Liver (tissue), 9 donors: ENCODE results near the gene SKIL. TPM values are rescaled to one million over a fixed set of nuclear protein-coding genes. Genes with fewer than 3 reads are reported as not detected.
"Not testable (repeated sequence)": the region's sequence is repeated elsewhere in the genome, so short reads cannot be mapped to it uniquely, and the experiment has no call there.

Experiments
- DNase-seq: peaks from one replicate; pipeline ENCODE4 v3.0.0-alpha.2; 2017; ENCODE audit warnings: low spot score
- H3K27ac ChIP-seq, 2 donors: one replicate each; pipeline ENCODE4 v1.7.0; 2013; ENCODE audit warnings: inconsistent platforms in 2 of 2, low read length in 2 of 2, control low read depth in 1 of 2, low read depth in 1 of 2, mild to moderate bottlenecking in 1 of 2
- H3K27me3 ChIP-seq, 4 donors: one replicate each; pipeline versions ENCODE4 v1.6.1 to v1.7.0; 2013; ENCODE audit warnings: low read length in 3 of 4, inconsistent platforms in 1 of 4, mild to moderate bottlenecking in 1 of 4, moderate library complexity in 1 of 4; ENCODE audit not compliant: control insufficient read depth in 4 of 4, insufficient read depth in 4 of 4
- H3K36me3 ChIP-seq, 4 donors: one replicate each; pipeline versions ENCODE4 v1.6.1 to v1.7.0; 2013; ENCODE audit warnings: low read length in 3 of 4, mild to moderate bottlenecking in 3 of 4, low read depth in 1 of 4, moderate library complexity in 1 of 4; ENCODE audit not compliant: control insufficient read depth in 4 of 4, insufficient read depth in 3 of 4
- H3K4me1 ChIP-seq, 4 donors: one replicate each; pipeline versions ENCODE4 v1.6.1 to v1.7.0; 2013; ENCODE audit warnings: low read length in 3 of 4, mild to moderate bottlenecking in 3 of 4, moderate library complexity in 1 of 4; ENCODE audit not compliant: control insufficient read depth in 4 of 4, insufficient read depth in 4 of 4
- H3K4me3 ChIP-seq, 3 donors: one replicate each; pipeline versions ENCODE4 v1.6.1 to v1.7.0; 2013; ENCODE audit warnings: low read length in 3 of 3, control low read depth in 1 of 3, low read depth in 1 of 3, mild to moderate bottlenecking in 1 of 3
- H3K9ac ChIP-seq, 2 donors: one replicate each; pipeline ENCODE4 v1.7.0; 2013; ENCODE audit warnings: low read length in 2 of 2, mild to moderate bottlenecking in 2 of 2, moderate library complexity in 2 of 2, control low read depth in 1 of 2, low read depth in 1 of 2
- H3K9me3 ChIP-seq, 4 donors: one replicate each; pipeline versions ENCODE4 v1.6.1 to v1.7.0; 2013; ENCODE audit warnings: low read length in 3 of 4; ENCODE audit not compliant: control insufficient read depth in 4 of 4
- CTCF ChIP-seq: fragments of 150-350 bp; IDR thresholded peaks from 2 replicates; pipeline ENCODE4 v1.5.1; 2017; ENCODE audit warnings: improper control_type of control experiment, low read depth, low read length; ENCODE audit not compliant: missing input control
- EGR1 ChIP-seq, 2 donors: IDR thresholded peaks; 2 replicates each; pipeline ENCODE4 v1.6.1; 2016 to 2018; ENCODE audit warnings: antibody characterized with exemption in 2 of 2, low read depth in 2 of 2
- FOXA1 ChIP-seq: IDR thresholded peaks from 2 replicates; pipeline ENCODE4 v1.6.1; 2016; ENCODE audit warnings: antibody characterized with exemption
- FOXA2 ChIP-seq: IDR thresholded peaks from 2 replicates; pipeline ENCODE4 v1.6.1; 2016; ENCODE audit warnings: antibody characterized with exemption
- GABPA ChIP-seq, 2 donors: IDR thresholded peaks in 1 of 2; conservative IDR thresholded peaks in 1 of 2; 2 replicates each; pipeline ENCODE4 v1.6.1; 2016; ENCODE audit warnings: antibody characterized with exemption in 2 of 2, mild to moderate bottlenecking in 1 of 2, moderate library complexity in 1 of 2
- HNF4A ChIP-seq, 2 donors: conservative IDR thresholded peaks; 2 replicates each; pipeline ENCODE4 v1.6.1; 2016; ENCODE audit warnings: antibody characterized with exemption in 2 of 2, mild to moderate bottlenecking in 2 of 2
- HNF4G ChIP-seq: IDR thresholded peaks from 2 replicates; pipeline ENCODE4 v1.6.1; 2016; ENCODE audit warnings: antibody characterized with exemption
- JUND ChIP-seq, 2 donors: IDR thresholded peaks; 2 replicates each; pipeline ENCODE4 v1.6.1; 2016; ENCODE audit warnings: antibody characterized with exemption in 2 of 2
- NR2F2 ChIP-seq: IDR thresholded peaks from 2 replicates; pipeline ENCODE4 v1.6.1; 2016; ENCODE audit warnings: antibody characterized with exemption
- RAD21 ChIP-seq, 2 donors: IDR thresholded peaks; 2 replicates each; pipeline ENCODE4 v1.6.1; 2016; ENCODE audit warnings: antibody characterized with exemption in 2 of 2, mild to moderate bottlenecking in 2 of 2
- RXRA ChIP-seq, 2 donors: IDR thresholded peaks; 2 replicates each; pipeline ENCODE4 v1.6.1; 2017 to 2018; ENCODE audit warnings: antibody characterized with exemption in 2 of 2, mild to moderate bottlenecking in 1 of 2
- SP1 ChIP-seq: IDR thresholded peaks from 2 replicates; pipeline ENCODE4 v1.6.1; 2018; ENCODE audit warnings: antibody characterized with exemption, mild to moderate bottlenecking
- TAF1 ChIP-seq: conservative IDR thresholded peaks from 2 replicates; pipeline ENCODE4 v1.6.1; 2016; ENCODE audit warnings: antibody characterized with exemption, mild to moderate bottlenecking
- YY1 ChIP-seq: IDR thresholded peaks from 2 replicates; pipeline ENCODE4 v1.6.1; 2016; ENCODE audit warnings: antibody characterized with exemption, mild to moderate bottlenecking
- WGBS: extraction: QIAGEN DNeasy Blood & Tissue Kit; methylation state at CpG from one replicate; pipeline ENCODE4 v1.1.7; 2013; 5-methylcytosine and 5-hydroxymethylcytosine counted together
- polyA plus RNA-seq, 2 donors: library from polyadenylated mRNA; stranded (reverse) in 1 of 2; unstranded in 1 of 2; fragments of 200-250 nt in 1 of 2; fragments of >200 nt in 1 of 2; fragmentation: Nextera tagmentation in 1 of 2; extraction: Ambion mirVana in 1 of 2; gene quantifications; one replicate each; pipeline versions ENCODE4 v1.2.1 to v1.2.3, GENCODE V29; 2013 to 2015
- total RNA-seq, 2 donors: library from RNA; depleted of rRNA; stranded (reverse); fragments of >200 nt; gene quantifications; one replicate each; pipeline ENCODE4 v1.2.3, GENCODE V29; 2014
- TF ChIP-seq, protein P1 (sequence below): IDR thresholded peaks from 2 replicates; pipeline ENCODE4 v1.6.1; 2016; ENCODE audit warnings: antibody characterized with exemption
- TF ChIP-seq, protein P2 (sequence below): IDR thresholded peaks from 2 replicates; pipeline ENCODE4 v1.6.1; 2016; ENCODE audit warnings: antibody characterized with exemption, mild to moderate bottlenecking
- TF ChIP-seq, protein P3 (sequence below): IDR thresholded peaks from 2 replicates; pipeline ENCODE4 v1.6.1; 2016; ENCODE audit warnings: antibody characterized with exemption
- donor health status: healthy.
- donor health status: healthy.
- donor health status: healthy.
- donor health status: healthy.
- donor health status: healthy.

Gene SKIL
- total and polyA plus RNA-seq, 4 donors, result 2.5 to 43.2 (median 14.2) TPM

GRCh38 chr3:170324962-170325361, 32.6 kb upstream of the SKIL start (continued):
- TF ChIP-seq FOXA2, result no peak

DNA sequence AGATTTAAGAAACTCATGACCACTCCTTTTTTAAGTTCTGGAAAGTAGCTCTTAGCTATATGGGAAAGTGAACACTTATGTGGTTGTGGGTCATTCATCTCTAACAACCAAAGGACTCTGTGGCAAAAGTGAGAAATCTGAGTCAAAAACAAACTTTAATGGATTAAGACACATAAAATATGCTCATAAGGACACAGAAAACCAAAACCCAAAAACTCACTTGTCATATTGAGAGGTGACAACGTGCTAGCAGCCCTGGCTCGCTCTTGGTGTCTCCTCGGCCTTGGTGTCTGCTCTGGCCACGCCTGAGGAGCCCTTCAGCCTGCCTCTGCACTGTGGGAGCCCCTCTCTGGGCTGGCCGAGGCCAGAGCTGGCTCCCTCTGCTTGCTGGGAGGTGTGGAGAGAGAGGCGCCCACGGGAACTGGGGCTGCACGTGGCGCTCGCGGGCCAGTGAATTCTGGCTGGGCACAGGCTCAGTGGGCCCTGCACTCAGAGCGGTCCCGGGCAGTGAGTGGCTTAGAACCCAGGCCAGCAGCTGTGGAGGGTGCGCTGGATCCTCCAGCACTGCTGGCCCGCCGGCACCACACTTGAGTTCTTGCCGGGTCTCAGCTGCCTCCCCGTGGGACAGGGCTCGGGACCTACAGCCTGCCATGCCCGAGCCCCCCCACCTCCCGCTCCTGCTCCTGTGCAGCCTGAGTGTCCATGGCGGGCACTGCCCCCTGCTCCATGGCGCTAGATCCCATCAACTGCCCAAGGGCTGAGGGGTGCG, 30.3 kb upstream of the SKIL start:
- TF ChIP-seq RAD21 (IDR thresholded peaks at IDR 0.05), result no peak
- TF ChIP-seq, protein P1, sequence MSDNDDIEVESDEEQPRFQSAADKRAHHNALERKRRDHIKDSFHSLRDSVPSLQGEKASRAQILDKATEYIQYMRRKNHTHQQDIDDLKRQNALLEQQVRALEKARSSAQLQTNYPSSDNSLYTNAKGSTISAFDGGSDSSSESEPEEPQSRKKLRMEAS, result no peak
- TF ChIP-seq CTCF, result no peak
- no peak for TF ChIP-seq HNF4A (conservative IDR thresholded peaks at IDR 0.05)
- no peak for TF ChIP-seq GABPA (IDR thresholded peaks at IDR 0.05 in 1 of 2, conservative IDR thresholded peaks at IDR 0.05 in 1 of 2)
- no peak for TF ChIP-seq YY1
- TF ChIP-seq SP1, result no peak
- no peak for TF ChIP-seq JUND (IDR thresholded peaks at IDR 0.05)
- TF ChIP-seq, protein P2, sequence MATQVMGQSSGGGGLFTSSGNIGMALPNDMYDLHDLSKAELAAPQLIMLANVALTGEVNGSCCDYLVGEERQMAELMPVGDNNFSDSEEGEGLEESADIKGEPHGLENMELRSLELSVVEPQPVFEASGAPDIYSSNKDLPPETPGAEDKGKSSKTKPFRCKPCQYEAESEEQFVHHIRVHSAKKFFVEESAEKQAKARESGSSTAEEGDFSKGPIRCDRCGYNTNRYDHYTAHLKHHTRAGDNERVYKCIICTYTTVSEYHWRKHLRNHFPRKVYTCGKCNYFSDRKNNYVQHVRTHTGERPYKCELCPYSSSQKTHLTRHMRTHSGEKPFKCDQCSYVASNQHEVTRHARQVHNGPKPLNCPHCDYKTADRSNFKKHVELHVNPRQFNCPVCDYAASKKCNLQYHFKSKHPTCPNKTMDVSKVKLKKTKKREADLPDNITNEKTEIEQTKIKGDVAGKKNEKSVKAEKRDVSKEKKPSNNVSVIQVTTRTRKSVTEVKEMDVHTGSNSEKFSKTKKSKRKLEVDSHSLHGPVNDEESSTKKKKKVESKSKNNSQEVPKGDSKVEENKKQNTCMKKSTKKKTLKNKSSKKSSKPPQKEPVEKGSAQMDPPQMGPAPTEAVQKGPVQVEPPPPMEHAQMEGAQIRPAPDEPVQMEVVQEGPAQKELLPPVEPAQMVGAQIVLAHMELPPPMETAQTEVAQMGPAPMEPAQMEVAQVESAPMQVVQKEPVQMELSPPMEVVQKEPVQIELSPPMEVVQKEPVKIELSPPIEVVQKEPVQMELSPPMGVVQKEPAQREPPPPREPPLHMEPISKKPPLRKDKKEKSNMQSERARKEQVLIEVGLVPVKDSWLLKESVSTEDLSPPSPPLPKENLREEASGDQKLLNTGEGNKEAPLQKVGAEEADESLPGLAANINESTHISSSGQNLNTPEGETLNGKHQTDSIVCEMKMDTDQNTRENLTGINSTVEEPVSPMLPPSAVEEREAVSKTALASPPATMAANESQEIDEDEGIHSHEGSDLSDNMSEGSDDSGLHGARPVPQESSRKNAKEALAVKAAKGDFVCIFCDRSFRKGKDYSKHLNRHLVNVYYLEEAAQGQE, result no peak
- no peak for TF ChIP-seq NR2F2
- no peak for TF ChIP-seq HNF4G
- TF ChIP-seq RXRA (IDR thresholded peaks at IDR 0.05), result no peak
- TF ChIP-seq FOXA1, result no peak
- no peak for TF ChIP-seq TAF1
- TF ChIP-seq, protein P3, sequence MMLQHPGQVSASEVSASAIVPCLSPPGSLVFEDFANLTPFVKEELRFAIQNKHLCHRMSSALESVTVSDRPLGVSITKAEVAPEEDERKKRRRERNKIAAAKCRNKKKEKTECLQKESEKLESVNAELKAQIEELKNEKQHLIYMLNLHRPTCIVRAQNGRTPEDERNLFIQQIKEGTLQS, result no peak
- no peak for TF ChIP-seq EGR1 (IDR thresholded peaks at IDR 0.05; ENCODE audit: low read depth in 2 of 2)
- no peak for TF ChIP-seq FOXA2
- WGBS, result 97% methylated on average over 24 of the region's 24 CpGs
- Histone ChIP-seq H3K36me3 (no peaks in the 10 kb centered on the region), H3K4me1 (peaks cover 0 to 9% (median 4%) of the 10 kb centered on the region in 4 donors), H3K9ac (no peak overlapping the region), H3K9me3 (no peaks in the 10 kb centered on the region), H3K4me3 (no peak overlapping the region), H3K27me3 (no peaks in the 10 kb centered on the region), H3K27ac (no peak overlapping the region)
- DNase-seq, result no peak

DNA sequence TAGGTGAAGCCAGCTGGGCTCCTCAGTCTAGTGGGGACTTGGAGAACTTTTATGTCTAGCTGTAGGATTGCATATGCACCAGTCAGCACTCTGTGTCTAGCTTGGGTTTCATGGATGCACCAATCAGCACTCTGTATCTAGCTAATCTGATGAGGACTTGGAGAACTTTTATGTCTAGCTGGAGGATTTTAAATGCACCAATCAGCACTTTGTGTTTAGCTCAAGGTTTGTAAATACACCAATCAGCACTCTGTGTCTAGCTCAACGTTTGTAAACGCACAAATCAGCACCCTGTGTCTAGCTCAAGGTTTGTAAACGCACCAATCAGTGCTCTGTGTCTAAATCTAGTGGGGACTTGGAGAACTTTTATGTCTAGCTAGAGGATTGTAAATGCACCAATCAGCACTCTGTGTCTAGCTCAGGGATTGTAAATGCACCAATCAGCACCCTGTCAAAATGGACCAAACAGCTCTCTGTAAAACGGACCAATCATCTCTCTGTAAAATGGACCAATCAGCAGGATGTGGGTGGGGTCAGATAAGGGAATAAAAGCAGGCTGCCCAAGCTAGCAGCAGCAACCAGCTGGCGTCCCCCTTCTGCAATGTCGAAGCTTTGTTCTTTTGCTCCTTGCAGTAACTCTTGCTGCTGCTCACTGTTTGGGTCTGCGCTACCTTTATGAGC, 29.5 kb upstream of the SKIL start:
- H3K36me3 ChIP-seq, H3K27me3 ChIP-seq, H3K9me3 ChIP-seq, H3K4me3 ChIP-seq, H3K4me1 ChIP-seq, H3K9ac ChIP-seq, H3K27ac ChIP-seq, DNase-seq: not testable (repeated sequence)
- WGBS, result 97% methylated on average over 7 of the region's 7 CpGs
